H1 (cell line): Measurements from ENCODE around the gene B9D1. TPM values are rescaled to one million over a fixed set of nuclear protein-coding genes. Genes with fewer than 3 reads are reported as not detected.

Source experiments
- CTCF ChIA-PET: fragments of 300-600 bp; sonication (Branson Sonifier 250); formaldehyde crosslinking; loops from one replicate; lab custom pipeline; 2021; ENCODE audit not compliant: partially characterized antibody; lab: Charles Lee
- POLR2A ChIA-PET: fragments of 300-600 bp; sonication (Branson Sonifier 250); formaldehyde crosslinking; loops from one replicate; lab custom pipeline; 2021; ENCODE audit warnings: inconsistent platforms; ENCODE audit not compliant: partially characterized antibody; lab: Charles Lee
- DNase-seq, 2 experiments: peaks; one replicate each; pipeline versions ENCODE4 v3.0.0 to v3.0.0-alpha.2; 2010 to 2022; ENCODE audit warnings: low spot score in 2 of 2, low read depth in 1 of 2, mixed read lengths in 1 of 2
- FAIRE-seq: peaks from 2 replicates; lab custom pipeline; 2011; peaks lifted over from hg19 to GRCh38; lab: Jason Lieb, UNC
- H2AFZ ChIP-seq: 2 replicates; pipeline ENCODE4 v1.8.1; 2012; ENCODE audit warnings: low read length, inconsistent platforms
- H2AK5ac ChIP-seq: 2 replicates; pipeline ENCODE4 v1.6.1; 2013; ENCODE audit warnings: low read depth, low read length
- H2BK120ac ChIP-seq: replicated peaks from 2 replicates; pipeline ENCODE3; 2013; ENCODE audit warnings: low read depth, low read length, inconsistent platforms
- H2BK12ac ChIP-seq: 2 replicates; pipeline ENCODE4 v1.6.1; 2013; ENCODE audit warnings: low read depth, low read length
- H2BK15ac ChIP-seq: 2 replicates; pipeline ENCODE4 v1.6.1; 2013; ENCODE audit warnings: low read length
- H2BK20ac ChIP-seq: 2 replicates; pipeline ENCODE4 v1.6.1; 2013; ENCODE audit warnings: low read length
- H2BK5ac ChIP-seq: 2 replicates; pipeline ENCODE4 v1.6.1; 2013; ENCODE audit warnings: low read depth, low read length
- H3K14ac ChIP-seq: 2 replicates; pipeline ENCODE4 v1.6.1; 2013; ENCODE audit warnings: inconsistent platforms; ENCODE audit not compliant: insufficient read length
- H3K18ac ChIP-seq: 2 replicates; pipeline ENCODE4 v1.6.1; 2013; ENCODE audit warnings: low read length; ENCODE audit errors: extremely low read depth
- H3K23ac ChIP-seq: 2 replicates; pipeline ENCODE4 v1.6.1; 2013; ENCODE audit warnings: inconsistent platforms; ENCODE audit not compliant: insufficient read length
- H3K23me2 ChIP-seq: 2 replicates; pipeline ENCODE4 v1.6.1; 2013; ENCODE audit warnings: low read depth, low read length
- H3K27ac ChIP-seq: 2 replicates; pipeline ENCODE4 v1.6.1; 2011; ENCODE audit warnings: low read depth, low read length, inconsistent platforms
- H3K27me3 ChIP-seq, 4 experiments: replicated peaks in 1 of 4; 1 replicate in 1 of 4; 2 replicates in 3 of 4; pipeline versions ENCODE4 v1.6.1 to v1.8.1; 2011 to 2013; ENCODE audit warnings: low read length in 3 of 4, mild to moderate bottlenecking in 3 of 4, inconsistent platforms in 2 of 4, mixed read lengths in 2 of 4, moderate library complexity in 1 of 4; ENCODE audit not compliant: control insufficient read depth in 3 of 4, insufficient read depth in 3 of 4; ENCODE audit errors: extremely low read depth in 1 of 4
- H3K36me3 ChIP-seq, 4 experiments: 2 replicates each; pipeline versions ENCODE4 v1.6.1 to v1.8.1; 2011 to 2013; ENCODE audit warnings: mild to moderate bottlenecking in 4 of 4, low read length in 3 of 4, moderate library complexity in 2 of 4, control low read depth in 1 of 4, inconsistent platforms in 1 of 4; ENCODE audit not compliant: insufficient read depth in 4 of 4, control insufficient read depth in 2 of 4
- H3K4ac ChIP-seq: replicated peaks from 2 replicates; pipeline ENCODE3; 2013; ENCODE audit warnings: low read length, low read depth, mixed read lengths, inconsistent platforms; ENCODE audit not compliant: insufficient read length
- H3K4me1 ChIP-seq, 4 experiments: replicated peaks in 1 of 4; 1 replicate in 1 of 4; 2 replicates in 3 of 4; pipeline versions ENCODE4 v1.6.1 to v1.8.1; 2011 to 2013; ENCODE audit warnings: low read length in 3 of 4, inconsistent platforms in 2 of 4, mixed read lengths in 1 of 4; ENCODE audit not compliant: insufficient read depth in 4 of 4, control insufficient read depth in 3 of 4
- H3K4me2 ChIP-seq, 2 experiments: 2 replicates each; pipeline versions ENCODE4 v1.6.1 to v1.8.1; 2011 to 2013; ENCODE audit warnings: low read depth in 2 of 2, low read length in 2 of 2, control low read depth in 1 of 2, inconsistent platforms in 1 of 2, mild to moderate bottlenecking in 1 of 2; ENCODE audit not compliant: insufficient read depth in 1 of 2
- H3K4me3 ChIP-seq, 4 experiments: fragments of 200-600, 300-600 bp in 1 of 4; sonication (generic), shearing (Covaris generic), sonication (Bioruptor Twin) in 1 of 4; 2 replicates each; pipeline versions ENCODE4 v1.5.1 to v1.8.1; 2011 to 2016; ENCODE audit warnings: low read length in 4 of 4, low read depth in 3 of 4, control low read depth in 2 of 4, inconsistent platforms in 2 of 4, mild to moderate bottlenecking in 2 of 4, mixed read lengths in 1 of 4, moderate library complexity in 1 of 4; ENCODE audit not compliant: insufficient read depth in 2 of 4; ENCODE audit errors: extremely low read depth in 1 of 4
- H3K56ac ChIP-seq: replicated peaks from 2 replicates; pipeline ENCODE3; 2013; ENCODE audit warnings: low read depth, mild to moderate bottlenecking, mixed read lengths, low read length, inconsistent platforms; ENCODE audit not compliant: insufficient read length
- H3K79me1 ChIP-seq: 2 replicates; pipeline ENCODE4 v1.6.1; 2013; ENCODE audit warnings: low read depth, low read length, control low read depth
- H3K79me2 ChIP-seq, 2 experiments: 2 replicates each; pipeline versions ENCODE4 v1.6.1 to v1.8.1; 2012 to 2013; ENCODE audit warnings: low read length in 2 of 2, mild to moderate bottlenecking in 2 of 2, inconsistent platforms in 1 of 2; ENCODE audit not compliant: insufficient read depth in 2 of 2, control insufficient read depth in 1 of 2
- H3K9ac ChIP-seq, 4 experiments: replicated peaks in 1 of 4; 1 replicate in 1 of 4; 2 replicates in 3 of 4; pipeline versions ENCODE4 v1.6.1 to v1.8.1; 2011 to 2013; ENCODE audit warnings: low read depth in 3 of 4, low read length in 3 of 4, control low read depth in 2 of 4, mild to moderate bottlenecking in 2 of 4, moderate library complexity in 2 of 4, inconsistent platforms in 1 of 4; ENCODE audit errors: extremely low read depth in 1 of 4
- H3K9me3 ChIP-seq, 2 experiments: 2 replicates each; pipeline versions ENCODE4 v1.6.1 to v1.8.1; 2012 to 2013; ENCODE audit warnings: mild to moderate bottlenecking in 2 of 2, moderate library complexity in 2 of 2, control low read depth in 1 of 2, inconsistent platforms in 1 of 2, low read depth in 1 of 2, low read length in 1 of 2, mixed read lengths in 1 of 2; ENCODE audit not compliant: insufficient read depth in 2 of 2
- H4K20me1 ChIP-seq, 2 experiments: replicated peaks in 1 of 2; 2 replicates each; pipeline versions ENCODE3 to v1.8.1; 2011 to 2013; ENCODE audit warnings: inconsistent platforms in 2 of 2, low read length in 2 of 2, mild to moderate bottlenecking in 1 of 2; ENCODE audit not compliant: insufficient read depth in 2 of 2, control insufficient read depth in 1 of 2
- H4K5ac ChIP-seq: 2 replicates; pipeline ENCODE4 v1.6.1; 2013; ENCODE audit warnings: low read length, low read depth, mixed read lengths, inconsistent platforms; ENCODE audit not compliant: insufficient read length
- H4K8ac ChIP-seq: 2 replicates; pipeline ENCODE4 v1.8.0; 2013; ENCODE audit warnings: mild to moderate bottlenecking, moderate library complexity, low read length, inconsistent platforms; ENCODE audit not compliant: insufficient read depth; ENCODE audit errors: extremely low read depth
- H4K91ac ChIP-seq: replicated peaks from 2 replicates; pipeline ENCODE3; 2013; ENCODE audit warnings: low read length, mixed read lengths, inconsistent platforms; ENCODE audit not compliant: insufficient read length
- CBX8 ChIP-seq: fragments of 300-800, 300-1000 bp; sonication (generic); IDR thresholded peaks from 2 replicates; pipeline ENCODE4 v1.7.1; 2016; ENCODE audit warnings: low read depth, low read length, borderline replicate concordance
- EZH2 ChIP-seq: fragments of 200-600 bp; sonication (generic); IDR thresholded peaks from 2 replicates; pipeline ENCODE4 v1.7.1; 2012; ENCODE audit warnings: low read depth, mild to moderate bottlenecking, moderate library complexity, low read length, inconsistent platforms; ENCODE audit not compliant: severe bottlenecking
- JUN ChIP-seq: IDR thresholded peaks from 2 replicates; pipeline ENCODE4 v1.6.1; 2011; ENCODE audit warnings: low read depth, mild to moderate bottlenecking, improper control_type of control experiment, low read length
- MAFK ChIP-seq: IDR thresholded peaks from 2 replicates; pipeline ENCODE4 v1.6.1; 2012; ENCODE audit warnings: low read depth, mild to moderate bottlenecking, improper control_type of control experiment, low read length
- NANOG ChIP-seq: IDR thresholded peaks from 2 replicates; pipeline ENCODE4 v1.6.1; 2011; ENCODE audit warnings: low read length, low read depth, mild to moderate bottlenecking, inconsistent platforms; ENCODE audit not compliant: insufficient read depth, poor library complexity, severe bottlenecking
- RAD21 ChIP-seq, 2 experiments: IDR thresholded peaks in 1 of 2; conservative IDR thresholded peaks in 1 of 2; 2 replicates each; pipeline ENCODE4 v1.6.1; 2011; ENCODE audit warnings: low read depth in 2 of 2, low read length in 2 of 2, improper control_type of control experiment in 1 of 2, inconsistent platforms in 1 of 2, mild to moderate bottlenecking in 1 of 2, moderate library complexity in 1 of 2
- SIN3A ChIP-seq, 2 experiments: IDR thresholded peaks in 1 of 2; conservative IDR thresholded peaks in 1 of 2; 2 replicates each; pipeline ENCODE4 v1.6.1; 2011 to 2012; ENCODE audit warnings: low read length in 2 of 2, improper control_type of control experiment in 1 of 2, low read depth in 1 of 2, mild to moderate bottlenecking in 1 of 2
- WGBS, 2 experiments: shearing (Covaris generic) in 1 of 2; methylation state at CpG; one replicate each; pipeline versions ENCODE4 v1.1.6 to v1.1.7; 2013 to 2015; ENCODE audit warnings: low lambda C conversion rate in 2 of 2, mixed read lengths in 2 of 2, inconsistent platforms in 1 of 2, low coverage in 1 of 2, missing lambda C conversion rate in 1 of 2; ENCODE audit not compliant: insufficient replicate concordance in 2 of 2, insufficient coverage in 1 of 2, insufficient read length in 1 of 2; ENCODE audit errors: extremely low coverage in 1 of 2, missing lambda C conversion rate in 1 of 2; 5-methylcytosine and 5-hydroxymethylcytosine counted together
- polyA plus RNA-seq, 7 experiments: library from polyadenylated mRNA; depleted of rRNA in 3 of 7; stranded (reverse) in 5 of 7; unstranded in 2 of 7; fragments of >200 nt in 5 of 7; fragments of 200-250 nt in 2 of 7; gene quantifications; 1 replicate in 5 of 7; 2 replicates in 1 of 7; 4 replicates in 1 of 7; pipeline versions ENCODE4 v1.2.1 to v1.2.3, GENCODE V29; 2011 to 2013; ENCODE audit warnings: missing spikeins in 2 of 7, mixed read lengths in 2 of 7
- total RNA-seq: library from RNA; stranded (reverse); fragmentation: NEBNext Ultra II Directional; extraction: Animal tissue kit (Norgen Biotek cat#: 25700); gene quantifications from 2 replicates; pipeline ENCODE4 v1.2.1, GENCODE V29; 2021
- TF ChIP-seq, protein P1 (sequence below): IDR thresholded peaks from 2 replicates; pipeline ENCODE4 v1.6.1; 2012; ENCODE audit warnings: inconsistent platforms

The B9D1 gene
- total and polyA plus RNA-seq, 2 of the 8 experiments (the other 6 are each of a cell fraction or from before 2014, with no cell fraction given) = 24.6 to 65.7 TPM

GRCh38 chr17:19397556-19398041, 35.1 kb upstream of the B9D1 start:
- H3K79me1 ChIP-seq = no peaks in the 10 kb centered on the region
- no peaks in the 10 kb centered on the region for H3K36me3 ChIP-seq
- CTCF ChIA-PET = interaction anchor here (0.5 to 3.1 kb wide), 21 partner anchors 9 to 413 kb away, joined by 3 to 19 read pairs (median 4); partner anchors contain the start of genes B9D1 and MFAP4
- H3K9ac ChIP-seq = no peak overlapping the region
- H3K14ac ChIP-seq = no peak overlapping the region
- H3K9me3 ChIP-seq = no peaks in the 10 kb centered on the region
- H2BK5ac ChIP-seq = peak overlapping the region; percentile 58; the same call in 1 of the 2 replicates
- no peak overlapping the region for H3K4ac ChIP-seq
- WGBS, 2 experiments = 47% methylated on average over 6 of the region's 6 CpGs; no CpG with 5 or more reads in 1 of the 2 experiments
- H3K23ac ChIP-seq = no peak overlapping the region
- H3K18ac ChIP-seq = peak overlapping the region; percentile 81
- H3K79me2 ChIP-seq = no peaks in the 10 kb centered on the region
- no peak overlapping the region for H2AK5ac ChIP-seq
- H2BK120ac ChIP-seq = peak overlapping the region; percentile 8
- H2AFZ ChIP-seq = peak overlapping the region; percentile 48; the same call in 1 of the 2 replicates
- H3K4me2 ChIP-seq = peak overlapping the region; percentile 3 to 25; a peak in 2 of 4 replicates
- POLR2A ChIA-PET = interaction anchor here (1.3 kb wide), 3 partner anchors 11 to 19 kb away, joined by 3 to 5 read pairs (median 4); partner anchors contain the start of gene MAPK7
- no peaks in the 10 kb centered on the region for H3K27me3 ChIP-seq
- no peaks in the 10 kb centered on the region for H4K20me1 ChIP-seq
- FAIRE-seq = no peak
- H3K56ac ChIP-seq = no peak overlapping the region
- peak; percentile 51 to 72 for DNase-seq
- no peak overlapping the region for H3K27ac ChIP-seq
- H4K8ac ChIP-seq = no peak overlapping the region
- no peak overlapping the region for H3K4me3 ChIP-seq
- H3K4me1 ChIP-seq = peaks cover 2 to 9% (median 5%) of the 10 kb centered on the region in 4 experiments; a peak in 6 of 7 replicates
- peak overlapping the region; percentile 92 for H2BK20ac ChIP-seq
- no peaks in the 10 kb centered on the region for H3K23me2 ChIP-seq
- peak overlapping the region; percentile 53; the same call in 1 of the 2 replicates for H2BK12ac ChIP-seq
- peak overlapping the region; percentile 84; the same call in 1 of the 2 replicates for H2BK15ac ChIP-seq
- H4K91ac ChIP-seq = peak overlapping the region; percentile 32
- peak overlapping the region; percentile 19 for H4K5ac ChIP-seq
- TF ChIP-seq, protein P1, sequence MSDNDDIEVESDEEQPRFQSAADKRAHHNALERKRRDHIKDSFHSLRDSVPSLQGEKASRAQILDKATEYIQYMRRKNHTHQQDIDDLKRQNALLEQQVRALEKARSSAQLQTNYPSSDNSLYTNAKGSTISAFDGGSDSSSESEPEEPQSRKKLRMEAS = peak; percentile 71; the same call in 1 of the 2 replicates
- TF ChIP-seq CBX8 (no peak), NANOG (no peak), EZH2 (no peak), SIN3A (conservative IDR thresholded peaks at IDR 0.05 in 1 of 2, IDR thresholded peaks at IDR 0.05 in 1 of 2; ENCODE audit: low read depth in 1 of 2, low read length in 2 of 2) (0 out of 4 replicates have a peak, but pooled peaks of 1 of the 2 experiments have one; percentile 27), JUN (no peak), RAD21 (IDR thresholded peaks at IDR 0.05 in 1 of 2, conservative IDR thresholded peaks at IDR 0.05 in 1 of 2; ENCODE audit: low read depth in 2 of 2, low read length in 2 of 2) (peak; percentile 92 to 96), MAFK (no peak)
